Measurements from ENCODE around the gene TSPAN9. TPM values are rescaled to one million over a fixed set of nuclear protein-coding genes. Genes with fewer than 3 reads are reported as not detected.

The TSPAN9 gene
- total and polyA plus RNA-seq, 9 donors = 24.9 to 72.3 (median 55.7) TPM

DNA sequence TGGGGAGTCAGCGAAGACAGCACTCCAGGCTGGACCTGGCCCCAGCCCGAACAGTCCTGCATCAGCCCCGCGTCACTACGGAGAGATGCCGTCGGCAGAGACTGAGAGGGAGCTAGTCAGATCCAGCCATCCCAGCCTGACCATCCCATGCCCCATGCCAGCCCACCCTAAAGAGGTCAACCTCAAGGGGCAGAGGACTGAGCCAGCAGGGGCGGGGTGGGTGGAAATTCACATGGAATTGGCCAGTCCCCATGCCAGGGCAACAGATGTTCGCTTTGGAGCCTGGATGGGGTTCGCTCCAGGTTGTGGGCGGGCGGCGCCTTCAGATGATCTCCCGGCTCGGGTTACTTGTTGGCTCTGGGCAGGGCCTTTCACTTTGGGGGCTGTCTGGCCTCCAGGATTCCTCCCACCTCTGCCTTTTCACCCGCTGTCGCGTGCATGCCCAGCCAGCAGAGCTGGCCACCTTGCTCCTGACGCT lies 154.3 kb downstream of the TSPAN9 start:
- DNase-seq = peak in 3 of 5 donors; percentile 41 to 63 (median 53)
- Histone ChIP-seq H3K4me3 (no peak overlapping the region), H3K27me3 (no peaks in the 10 kb centered on the region), H3K9me3 (no peaks in the 10 kb centered on the region), H3K27ac (no peak overlapping the region), H3K4me1 (ENCODE audit: insufficient read depth) (peaks cover 13% of the 10 kb centered on the region), H3K36me3 (no peaks in the 10 kb centered on the region)
- no peak for TF ChIP-seq POLR2A (IDR thresholded peaks at IDR 0.05)
- TF ChIP-seq, protein P1, sequence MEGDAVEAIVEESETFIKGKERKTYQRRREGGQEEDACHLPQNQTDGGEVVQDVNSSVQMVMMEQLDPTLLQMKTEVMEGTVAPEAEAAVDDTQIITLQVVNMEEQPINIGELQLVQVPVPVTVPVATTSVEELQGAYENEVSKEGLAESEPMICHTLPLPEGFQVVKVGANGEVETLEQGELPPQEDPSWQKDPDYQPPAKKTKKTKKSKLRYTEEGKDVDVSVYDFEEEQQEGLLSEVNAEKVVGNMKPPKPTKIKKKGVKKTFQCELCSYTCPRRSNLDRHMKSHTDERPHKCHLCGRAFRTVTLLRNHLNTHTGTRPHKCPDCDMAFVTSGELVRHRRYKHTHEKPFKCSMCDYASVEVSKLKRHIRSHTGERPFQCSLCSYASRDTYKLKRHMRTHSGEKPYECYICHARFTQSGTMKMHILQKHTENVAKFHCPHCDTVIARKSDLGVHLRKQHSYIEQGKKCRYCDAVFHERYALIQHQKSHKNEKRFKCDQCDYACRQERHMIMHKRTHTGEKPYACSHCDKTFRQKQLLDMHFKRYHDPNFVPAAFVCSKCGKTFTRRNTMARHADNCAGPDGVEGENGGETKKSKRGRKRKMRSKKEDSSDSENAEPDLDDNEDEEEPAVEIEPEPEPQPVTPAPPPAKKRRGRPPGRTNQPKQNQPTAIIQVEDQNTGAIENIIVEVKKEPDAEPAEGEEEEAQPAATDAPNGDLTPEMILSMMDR (IDR thresholded peaks at IDR 0.05) = no peak
- TF ChIP-seq EP300 (IDR thresholded peaks at IDR 0.05) = no peak
- intact Hi-C loops (cut with DNase I) = no loop called here
- 49 to 77% (median 62%) methylated on average over 19 of the region's 19 CpGs for WGBS, 3 donors

GRCh38 chr12:3233797-3234196 lies 156.6 kb downstream of the TSPAN9 start:
- no peaks in the 10 kb centered on the region for H3K27me3 ChIP-seq
- H3K4me3 ChIP-seq = no peak overlapping the region
- H3K36me3 ChIP-seq = no peaks in the 10 kb centered on the region
- DNase-seq = no peak
- TF ChIP-seq POLR2A (IDR thresholded peaks at IDR 0.05) = no peak
- TF ChIP-seq EP300 (IDR thresholded peaks at IDR 0.05) = no peak
- H3K27ac ChIP-seq = no peak overlapping the region
- peaks cover 13% of the 10 kb centered on the region for H3K4me1 ChIP-seq (ENCODE audit: insufficient read depth)
- no peaks in the 10 kb centered on the region for H3K9me3 ChIP-seq
- WGBS, 3 donors = 19 to 48% (median 43%) methylated on average over 4 to 5 of the region's 5 CpGs
- intact Hi-C loops (cut with DNase I) = no loop called here

DNA sequence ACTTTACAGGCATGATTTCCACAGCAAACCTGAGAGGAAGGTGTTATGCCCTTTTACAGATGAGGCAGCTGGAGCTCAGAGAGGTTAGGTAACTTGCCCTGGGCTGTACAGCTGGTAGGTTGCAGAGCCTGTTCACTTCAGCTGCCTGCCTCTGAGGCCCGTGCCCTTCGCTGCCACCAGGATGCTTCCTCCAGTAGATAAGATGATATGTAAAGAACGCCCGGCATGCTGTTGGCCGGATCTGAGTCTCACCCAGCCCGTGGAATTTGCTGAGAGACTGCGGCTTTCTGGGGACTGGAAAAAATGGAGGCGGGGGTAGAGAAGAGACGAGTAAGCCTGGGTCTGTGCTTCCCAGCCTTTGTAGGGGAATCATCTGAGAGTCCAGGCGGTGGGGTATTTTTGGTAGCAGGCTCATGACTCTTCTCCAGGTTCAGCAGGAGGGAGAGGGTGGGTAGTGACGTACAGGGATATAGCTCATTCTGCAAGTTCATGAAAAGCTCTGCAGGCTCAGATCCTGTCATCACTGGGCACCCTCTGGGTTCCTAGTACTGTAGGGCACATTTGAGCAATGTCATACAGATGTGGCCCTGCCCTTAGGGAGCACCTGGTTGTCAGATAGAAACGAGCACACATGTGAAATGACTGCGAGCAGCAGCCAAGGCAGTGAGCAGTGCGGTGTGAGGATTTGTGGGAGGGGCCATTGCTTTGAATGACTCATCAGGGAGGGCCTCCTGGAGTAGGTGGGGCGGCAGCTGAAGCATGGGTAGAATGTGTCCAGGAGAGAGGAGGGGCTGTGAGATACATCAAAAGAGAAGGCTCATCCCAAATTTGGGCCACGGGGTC lies 159.4 kb downstream of the TSPAN9 start:
- no peak for DNase-seq
- no peak overlapping the region for H3K4me3 ChIP-seq
- H3K4me1 ChIP-seq (ENCODE audit: insufficient read depth) = peaks cover 3% of the 10 kb centered on the region
- H3K36me3 ChIP-seq = no peaks in the 10 kb centered on the region
- H3K27me3 ChIP-seq = no peaks in the 10 kb centered on the region
- WGBS, 3 donors = 76 to 79% (median 79%) methylated on average over 16 of the region's 16 CpGs
- H3K27ac ChIP-seq = no peak overlapping the region
- TF ChIP-seq EP300 (IDR thresholded peaks at IDR 0.05) (no peak), POLR2A (IDR thresholded peaks at IDR 0.05) (no peak)
- no peaks in the 10 kb centered on the region for H3K9me3 ChIP-seq
- intact Hi-C loops (cut with DNase I) = no loop called here

- Histone ChIP-seq H3K27ac (no peak overlapping the region), H3K27me3 (no peaks in the 10 kb centered on the region), H3K9me3 (no peaks in the 10 kb centered on the region), H3K4me3 (no peak overlapping the region), H3K4me1 (ENCODE audit: insufficient read depth) (no peaks in the 10 kb centered on the region), H3K36me3 (no peaks in the 10 kb centered on the region)
- intact Hi-C loops (cut with DNase I) = no loop called here
- 83 to 93% (median 93%) methylated on average over 11 of the region's 11 CpGs for WGBS, 3 donors
- no peak for DNase-seq
- TF ChIP-seq EP300 (IDR thresholded peaks at IDR 0.05) (no peak), POLR2A (IDR thresholded peaks at IDR 0.05) (no peak)
- TF ChIP-seq, protein P1 (IDR thresholded peaks at IDR 0.05) = no peak
These were observed 161.0 kb downstream of the TSPAN9 start for GRCh38 chr12:3238196-3238595.

- H3K4me3 ChIP-seq = no peak overlapping the region
- TF ChIP-seq POLR2A (IDR thresholded peaks at IDR 0.05) (no peak), EP300 (IDR thresholded peaks at IDR 0.05) (no peak)
- TF ChIP-seq, protein P1 (IDR thresholded peaks at IDR 0.05) = no peak
- DNase-seq = no peak
- H3K27me3 ChIP-seq = no peaks in the 10 kb centered on the region
- H3K4me1 ChIP-seq (ENCODE audit: insufficient read depth) = peaks cover 3% of the 10 kb centered on the region
- H3K9me3 ChIP-seq = no peaks in the 10 kb centered on the region
- H3K36me3 ChIP-seq = no peaks in the 10 kb centered on the region
- intact Hi-C loops (cut with DNase I) = no loop called here
- 74 to 89% (median 87%) methylated on average over 15 of the region's 15 CpGs for WGBS, 3 donors
- H3K27ac ChIP-seq = no peak overlapping the region
These were observed 164.4 kb downstream of the TSPAN9 start for GRCh38 chr12:3241621-3242020.
